IMR-90 (cell line): ENCODE data around the gene TCP1. TPM values are rescaled to one million over a fixed set of nuclear protein-coding genes. Genes with fewer than 3 reads are reported as not detected.

ENCODE experiments used
- ATAC-seq: fragments of 200-7000 bp; cut with Tn5 transposase; 2 replicates; pipeline ENCODE4 v1.9.1; 2020; ENCODE audit warnings: low read depth, mild to moderate bottlenecking, moderate library complexity
- BruUV-seq: library from RNA; stranded (reverse); fragments of 400-500 nt; replicated peaks from 2 replicates; lab custom pipeline; 2021; lab: Mats Ljungman, UMichigan
- CTCF ChIA-PET: fragments of 300-600 bp; formaldehyde crosslinking; extraction: SDS; loops from one replicate; lab custom pipeline; 2021; ENCODE audit warnings: antibody characterized with exemption; lab: Yijun Ruan, JAX
- POLR2A ChIA-PET: fragments of 300-600 bp; sonication (Branson Sonifier 250); formaldehyde crosslinking; loops from one replicate; lab custom pipeline; 2022; ENCODE audit warnings: antibody characterized with exemption; ENCODE audit not compliant: unreplicated experiment; lab: Charles Lee
- DNase-seq: peaks from one replicate; pipeline ENCODE4 v3.0.0; 2013
- H2AFZ ChIP-seq: replicated peaks from 2 replicates; pipeline ENCODE3; 2013; ENCODE audit warnings: low read length, mild to moderate bottlenecking; ENCODE audit not compliant: poor library complexity
- H2AK5ac ChIP-seq: 2 replicates; pipeline ENCODE4 v1.6.1; 2013; ENCODE audit warnings: low read depth, low read length, inconsistent platforms
- H2AK9ac ChIP-seq: replicated peaks from 2 replicates; pipeline ENCODE3; 2013; ENCODE audit warnings: mild to moderate bottlenecking, low read depth, low read length, moderate library complexity; ENCODE audit not compliant: poor library complexity
- H2BK120ac ChIP-seq: 2 replicates; pipeline ENCODE4 v1.6.1; 2013; ENCODE audit warnings: low read depth, low read length, inconsistent platforms
- H2BK15ac ChIP-seq: 3 replicates; pipeline ENCODE4 v1.6.1; 2013; ENCODE audit warnings: low read depth, low read length, inconsistent platforms
- H2BK20ac ChIP-seq: 2 replicates; pipeline ENCODE4 v1.6.1; 2013; ENCODE audit warnings: low read depth, mild to moderate bottlenecking, inconsistent platforms, low read length, moderate library complexity
- H2BK5ac ChIP-seq: 2 replicates; pipeline ENCODE4 v1.6.1; 2013; ENCODE audit warnings: mild to moderate bottlenecking, low read depth, low read length, inconsistent platforms; ENCODE audit not compliant: poor library complexity, severe bottlenecking
- H3K14ac ChIP-seq: replicated peaks from 2 replicates; pipeline ENCODE4 v1.6.1; 2013; ENCODE audit warnings: low read depth, low read length, inconsistent platforms
- H3K18ac ChIP-seq: 2 replicates; pipeline ENCODE4 v1.6.1; 2013; ENCODE audit warnings: low read depth, low read length, control low read depth
- H3K23ac ChIP-seq: 2 replicates; pipeline ENCODE4 v1.6.1; 2013; ENCODE audit warnings: low read depth, low read length, inconsistent platforms
- H3K27ac ChIP-seq: 2 replicates; pipeline ENCODE4 v1.5.1; 2013; ENCODE audit warnings: mild to moderate bottlenecking, control low read depth, low read length; ENCODE audit not compliant: insufficient read depth
- H3K27me3 ChIP-seq: 2 replicates; pipeline ENCODE4 v1.6.1; 2013; ENCODE audit warnings: low read length; ENCODE audit not compliant: control insufficient read depth, insufficient read depth
- H3K36me3 ChIP-seq: 2 replicates; pipeline ENCODE4 v1.6.1; 2013; ENCODE audit warnings: low read length, mixed read lengths; ENCODE audit not compliant: control insufficient read depth, insufficient read depth
- H3K4ac ChIP-seq: 2 replicates; pipeline ENCODE4 v1.6.1; 2013; ENCODE audit warnings: low read depth, low read length, inconsistent platforms
- H3K4me1 ChIP-seq: 2 replicates; pipeline ENCODE4 v1.6.1; 2013; ENCODE audit warnings: low read length, mixed read lengths; ENCODE audit not compliant: control insufficient read depth, insufficient read depth
- H3K4me2 ChIP-seq: 2 replicates; pipeline ENCODE4 v1.6.1; 2013; ENCODE audit warnings: low read depth, mild to moderate bottlenecking, control low read depth, low read length, moderate library complexity
- H3K4me3 ChIP-seq: 2 replicates; pipeline ENCODE4 v1.5.1; 2013; ENCODE audit warnings: low read depth, mild to moderate bottlenecking, control low read depth, low read length, moderate library complexity; ENCODE audit not compliant: insufficient read depth
- H3K56ac ChIP-seq: 2 replicates; pipeline ENCODE4 v1.6.1; 2013; ENCODE audit warnings: low read length, inconsistent platforms; ENCODE audit not compliant: insufficient read depth; ENCODE audit errors: extremely low read depth
- H3K79me1 ChIP-seq, 2 experiments: 2 replicates each; pipeline ENCODE4 v1.6.1; 2013; ENCODE audit warnings: low read length in 2 of 2, inconsistent platforms in 1 of 2, low read depth in 1 of 2
- H3K9ac ChIP-seq: 2 replicates; pipeline ENCODE4 v1.6.1; 2013; ENCODE audit warnings: low read depth, low read length, control low read depth
- H3K9me1 ChIP-seq: 2 replicates; pipeline ENCODE4 v1.6.1; 2013; ENCODE audit warnings: low read length, inconsistent platforms; ENCODE audit not compliant: insufficient read depth
- H3K9me3 ChIP-seq: 2 replicates; pipeline ENCODE4 v1.6.1; 2013; ENCODE audit warnings: low read length; ENCODE audit not compliant: control insufficient read depth, insufficient read depth
- H4K20me1 ChIP-seq: 2 replicates; pipeline ENCODE4 v1.6.1; 2013; ENCODE audit warnings: low read length, inconsistent platforms; ENCODE audit not compliant: insufficient read depth
- H4K5ac ChIP-seq: 2 replicates; pipeline ENCODE4 v1.6.1; 2013; ENCODE audit warnings: mild to moderate bottlenecking, low read depth, low read length, control low read depth
- H4K8ac ChIP-seq, 2 experiments: 2 replicates each; pipeline ENCODE4 v1.6.1; 2013; ENCODE audit warnings: low read depth in 2 of 2, low read length in 2 of 2, control low read depth in 1 of 2, inconsistent platforms in 1 of 2
- H4K91ac ChIP-seq: 2 replicates; pipeline ENCODE4 v1.6.1; 2013; ENCODE audit warnings: low read depth, low read length, inconsistent platforms; ENCODE audit not compliant: insufficient read depth
- CEBPB ChIP-seq: IDR thresholded peaks from 2 replicates; pipeline ENCODE4 v1.6.1; 2012; ENCODE audit warnings: low read depth, low read length, improper control_type of control experiment
- CHD1 ChIP-seq: IDR thresholded peaks from 2 replicates; pipeline ENCODE4 v1.6.1; 2012; ENCODE audit warnings: low read depth, low read length, improper control_type of control experiment
- CTCF ChIP-seq: conservative IDR thresholded peaks from 2 replicates; pipeline ENCODE4 v1.5.1; 2012; ENCODE audit warnings: mild to moderate bottlenecking, low read depth, low read length, improper control_type of control experiment
- ELK1 ChIP-seq: fragments of 150-350 bp; IDR thresholded peaks from 2 replicates; pipeline ENCODE4 v1.6.1; 2016; ENCODE audit warnings: low read depth, mild to moderate bottlenecking, low read length, moderate library complexity, borderline replicate concordance
- FOS ChIP-seq: fragments of 150-350 bp; IDR thresholded peaks from 2 replicates; pipeline ENCODE4 v1.6.1; 2016; ENCODE audit warnings: low read depth, low read length
- MAFK ChIP-seq: IDR thresholded peaks from 2 replicates; pipeline ENCODE4 v1.6.1; 2012; ENCODE audit warnings: low read depth, low read length, improper control_type of control experiment
- MAZ ChIP-seq: IDR thresholded peaks from 2 replicates; pipeline ENCODE4 v1.6.1; 2012; ENCODE audit warnings: low read depth, mild to moderate bottlenecking, low read length, improper control_type of control experiment, moderate library complexity, borderline replicate concordance
- MXI1 ChIP-seq: IDR thresholded peaks from 2 replicates; pipeline ENCODE4 v1.6.1; 2012; ENCODE audit warnings: low read depth, mild to moderate bottlenecking, low read length, moderate library complexity, borderline replicate concordance
- NFE2L2 ChIP-seq: fragments of 150-350 bp; IDR thresholded peaks from 2 replicates; pipeline ENCODE4 v1.6.1; 2016; ENCODE audit warnings: low read depth, mild to moderate bottlenecking, low read length
- POLR2A ChIP-seq: IDR thresholded peaks from 2 replicates; pipeline ENCODE4 v1.6.1; 2012; ENCODE audit warnings: mild to moderate bottlenecking, low read depth, low read length
- RAD21 ChIP-seq: IDR thresholded peaks from 2 replicates; pipeline ENCODE4 v1.6.1; 2012; ENCODE audit warnings: low read length, improper control_type of control experiment
- RCOR1 ChIP-seq: IDR thresholded peaks from 2 replicates; pipeline ENCODE4 v1.6.1; 2012; ENCODE audit warnings: mild to moderate bottlenecking, low read length, improper control_type of control experiment; ENCODE audit not compliant: insufficient replicate concordance
- SMC3 ChIP-seq: fragments of 150-350 bp; IDR thresholded peaks from 2 replicates; pipeline ENCODE4 v1.6.1; 2016; ENCODE audit warnings: low read depth, mild to moderate bottlenecking, antibody characterized with exemption, low read length, moderate library complexity
- WGBS, 2 experiments: methylation state at CpG; one replicate each; pipeline versions ENCODE4 v1.1.5 to v1.1.7; 2013; ENCODE audit warnings: missing lambda C conversion rate in 2 of 2; ENCODE audit not compliant: insufficient read length in 1 of 2; ENCODE audit errors: extremely low coverage in 2 of 2; 5-methylcytosine and 5-hydroxymethylcytosine counted together
- dilution Hi-C: fragments of 300-500 bp; cut with HindIII; formaldehyde crosslinking; loops from one replicate; pipeline ENCODE4 v1.14.3; 2018; ENCODE audit warnings: low sequenced_read_pairs; ENCODE audit not compliant: unreplicated experiment
- in situ Hi-C: fragments of 300-500 bp; cut with MboI; formaldehyde crosslinking; loops from 3 replicates; pipeline ENCODE4 v1.14.3; 2019; ENCODE audit warnings: low sequenced_read_pairs, inconsistent platforms, mixed read lengths
- intact Hi-C: fragments of 100-400 bp; cut with micrococcal nuclease; formaldehyde crosslinking; loops from 2 replicates; pipeline ENCODE4 v1.10.0; 2022
- polyA plus RNA-seq, 3 experiments: library from polyadenylated mRNA; depleted of rRNA; stranded (reverse); fragments of >200 nt; gene quantifications; 2 replicates each; pipeline ENCODE4 v1.2.3, GENCODE V29; 2012; ENCODE audit warnings: low replicate concordance in 1 of 3
- total RNA-seq: library from RNA; depleted of rRNA; stranded (reverse); fragments of >200 nt; gene quantifications from 2 replicates; pipeline ENCODE4 v1.2.3, GENCODE V29; 2012
- TF ChIP-seq, protein P1 (sequence below): fragments of 150-350 bp; IDR thresholded peaks from 2 replicates; pipeline ENCODE4 v1.6.1; 2017; ENCODE audit warnings: mild to moderate bottlenecking, antibody characterized with exemption, low read length, low read depth

The TCP1 gene
- total and polyA plus RNA-seq, 2 of the 4 experiments (the other 2 are of a cell fraction): 119 to 576 TPM

DNA sequence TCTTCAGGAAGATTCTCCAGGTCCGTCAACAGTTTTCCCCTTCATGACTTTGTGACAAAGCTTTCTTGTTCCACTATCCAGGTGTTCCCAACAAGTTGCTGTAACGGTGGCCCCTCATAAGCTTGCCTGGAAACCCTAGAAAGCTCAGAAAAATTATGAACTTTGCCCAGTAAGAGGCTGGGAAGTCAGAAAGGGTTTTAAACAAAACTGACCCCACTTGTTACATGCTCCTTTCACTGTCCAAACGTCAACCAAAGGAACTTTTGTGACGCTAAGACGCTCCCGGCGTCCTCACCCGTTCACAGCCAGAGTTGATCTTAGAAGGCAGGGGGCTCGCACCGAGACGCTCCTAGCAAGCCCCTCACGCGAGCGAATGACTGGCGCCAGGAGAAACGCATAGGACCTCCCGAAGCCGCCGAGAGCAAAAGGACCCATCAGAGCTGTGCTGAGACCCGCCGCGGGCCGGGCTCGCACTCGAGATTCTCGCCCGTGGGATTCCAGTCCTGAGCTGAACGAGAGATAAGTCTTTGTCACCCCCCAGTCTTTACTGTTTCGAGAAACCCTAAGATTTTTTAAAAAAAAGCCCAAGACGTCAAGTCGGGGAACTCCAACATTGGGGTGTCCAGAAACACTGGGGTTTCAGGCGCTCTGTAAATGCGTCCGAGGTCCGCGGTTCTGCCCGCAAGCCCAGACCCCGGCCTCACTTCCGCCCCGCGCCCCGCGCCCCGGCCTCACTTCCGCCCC is 28.1 kb downstream of the TCP1 start:
- peaks cover 16% of the 10 kb centered on the region for H3K4me1 ChIP-seq
- peaks cover 6% of the 10 kb centered on the region; the same call in 1 of the 2 replicates for H4K20me1 ChIP-seq
- H2BK5ac ChIP-seq: peak overlapping the region; percentile 53
- peak overlapping the region; percentile 87 for H3K9ac ChIP-seq
- H2BK15ac ChIP-seq: peak overlapping the region; percentile 15; the same call in 1 of the 3 replicates
- H2AK5ac ChIP-seq: peak overlapping the region; percentile 82
- H4K5ac ChIP-seq: peak overlapping the region; percentile 89
- CTCF ChIA-PET: no interaction called here
- H3K9me3 ChIP-seq: no peaks in the 10 kb centered on the region
- peak overlapping the region; percentile 93 for H3K56ac ChIP-seq
- TF ChIP-seq CTCF (no peak), CHD1 (no peak), FOS (no peak), ELK1 (no peak), POLR2A (no peak), NFE2L2 (no peak), SMC3 (no peak), CEBPB (no peak), RCOR1 (no peak), MXI1 (no peak), RAD21 (no peak), MAFK (no peak), MAZ (no peak)
- TF ChIP-seq, protein P1, sequence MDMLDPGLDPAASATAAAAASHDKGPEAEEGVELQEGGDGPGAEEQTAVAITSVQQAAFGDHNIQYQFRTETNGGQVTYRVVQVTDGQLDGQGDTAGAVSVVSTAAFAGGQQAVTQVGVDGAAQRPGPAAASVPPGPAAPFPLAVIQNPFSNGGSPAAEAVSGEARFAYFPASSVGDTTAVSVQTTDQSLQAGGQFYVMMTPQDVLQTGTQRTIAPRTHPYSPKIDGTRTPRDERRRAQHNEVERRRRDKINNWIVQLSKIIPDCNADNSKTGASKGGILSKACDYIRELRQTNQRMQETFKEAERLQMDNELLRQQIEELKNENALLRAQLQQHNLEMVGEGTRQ: no peak
- peak overlapping the region; percentile 63 for H3K18ac ChIP-seq
- DNase-seq (no peak), ATAC-seq (no peak)
- BruUV-seq: no TSS peak
- peak overlapping the region; percentile 47 for H3K4me3 ChIP-seq
- H3K23ac ChIP-seq: peak overlapping the region; percentile 83
- H3K27me3 ChIP-seq: no peaks in the 10 kb centered on the region
- in situ Hi-C loops: loop anchor here (10.0 kb wide), 1 partner anchor 66 kb away; the partner anchor contains the start of gene SOD2
- dilution Hi-C loops: no loop called here
- H4K91ac ChIP-seq: peak overlapping the region; percentile 76
- H3K9me1 ChIP-seq: peaks cover 13% of the 10 kb centered on the region
- H3K79me1 ChIP-seq: peaks cover 10 to 24% of the 10 kb centered on the region in 2 experiments
- peaks cover 15% of the 10 kb centered on the region for H3K36me3 ChIP-seq
- POLR2A ChIA-PET: interaction anchor here (1.0 kb wide), 1 partner anchor 79 kb away, joined by 3 read pairs; no protein-coding TSS in a partner anchor
- H2AFZ ChIP-seq: peak overlapping the region; percentile 84
- H2BK120ac ChIP-seq: peak overlapping the region; percentile 75; the same call in 1 of the 2 replicates
- H3K14ac ChIP-seq: peak overlapping the region; percentile 80
- H3K4ac ChIP-seq: peak overlapping the region; percentile 94
- peak overlapping the region; percentile 94 to 96 for H4K8ac ChIP-seq
- H2BK20ac ChIP-seq: peak overlapping the region; percentile 38
- H3K4me2 ChIP-seq: peak overlapping the region; percentile 82
- intact Hi-C loops: loop anchor here (2.0 kb wide), 1 partner anchor 68 kb away; the partner anchor contains the start of gene SOD2
- H2AK9ac ChIP-seq: peak overlapping the region; percentile 45
- peak overlapping the region; percentile 94 for H3K27ac ChIP-seq
- 15% methylated on average over 25 of the region's 45 CpGs; no CpG with 5 or more reads in 1 of the 2 experiments for WGBS, 2 experiments
